ENCODE measurements around the gene MIB1.
A peak's percentile ranks its signal among the peaks of the same experiment; 100 is the strongest.

The MIB1 gene

DNA sequence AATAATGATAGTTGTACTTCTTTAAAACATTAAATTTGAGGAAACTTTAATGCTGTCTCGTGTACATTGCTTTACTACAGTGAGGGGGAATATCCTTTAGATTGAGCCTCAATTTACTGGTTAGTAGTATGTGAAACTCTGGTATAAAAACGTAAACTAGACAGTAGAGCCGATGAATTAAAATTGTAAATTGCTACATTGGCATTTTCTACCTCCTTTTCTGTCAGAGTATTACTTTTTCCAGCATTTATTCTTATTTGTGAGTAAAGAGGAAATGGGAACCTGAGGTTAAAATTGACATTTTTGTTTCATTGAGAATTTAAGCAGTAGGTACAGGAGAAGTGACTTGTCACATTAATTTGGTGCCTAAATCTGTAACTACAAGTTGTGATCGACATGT lies 128.2 kb downstream of the MIB1 start:
- no peak overlapping the region for H3K4me3 ChIP-seq (ENCODE audit: low read length)
- H3K27me3 ChIP-seq (ENCODE audit: control insufficient read depth, insufficient read depth, low read length): no peaks in the 10 kb centered on the region
- no peak overlapping the region for H3K27ac ChIP-seq (ENCODE audit: low read length)
- no peaks in the 10 kb centered on the region for H3K4me1 ChIP-seq (ENCODE audit: control insufficient read depth, insufficient read depth, low read length)
- H3K9me3 ChIP-seq (ENCODE audit: control insufficient read depth, insufficient read depth, low read length): no peaks in the 10 kb centered on the region
- H3K36me3 ChIP-seq (ENCODE audit: control insufficient read depth, insufficient read depth, low read length): no peaks in the 10 kb centered on the region; the same call in 1 of the 2 replicates
- no peak for DNase-seq (ENCODE audit: low read depth, low spot score)
- WGBS (ENCODE audit: insufficient coverage, insufficient read length): no CpG with 5 or more reads among the region's 4 CpGs

DNA sequence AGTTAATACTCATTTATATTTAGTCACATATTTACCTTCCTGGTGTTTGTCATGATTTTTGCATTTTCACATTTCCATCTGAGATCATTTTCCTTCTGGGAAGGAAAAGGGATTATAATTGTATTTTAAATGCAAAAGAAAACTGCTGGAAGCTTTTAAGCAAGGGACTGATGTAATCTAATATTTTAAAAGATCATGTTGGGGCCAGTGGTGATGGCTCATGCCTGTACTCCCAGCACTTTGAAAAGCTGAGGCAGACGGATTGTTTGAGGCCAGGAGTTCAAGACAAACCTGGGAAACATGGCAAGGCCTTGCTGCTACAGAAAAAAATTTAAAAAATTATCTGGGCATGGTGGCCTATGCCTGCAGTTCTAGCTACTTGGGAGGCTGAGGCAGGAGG lies 149.0 kb downstream of the MIB1 start:
- no peaks in the 10 kb centered on the region for H3K36me3 ChIP-seq (ENCODE audit: control insufficient read depth, insufficient read depth, low read length)
- H3K9me3 ChIP-seq (ENCODE audit: control insufficient read depth, insufficient read depth, low read length): no peaks in the 10 kb centered on the region
- H3K4me3 ChIP-seq (ENCODE audit: low read length): no peak overlapping the region
- DNase-seq (ENCODE audit: low read depth, low spot score): no peak
- no CpG with 5 or more reads among the region's 1 CpG for WGBS (ENCODE audit: insufficient coverage, insufficient read length)
- H3K27ac ChIP-seq (ENCODE audit: low read length): no peak overlapping the region
- no peaks in the 10 kb centered on the region for H3K27me3 ChIP-seq (ENCODE audit: control insufficient read depth, insufficient read depth, low read length)
- H3K4me1 ChIP-seq (ENCODE audit: control insufficient read depth, insufficient read depth, low read length): no peaks in the 10 kb centered on the region

DNA sequence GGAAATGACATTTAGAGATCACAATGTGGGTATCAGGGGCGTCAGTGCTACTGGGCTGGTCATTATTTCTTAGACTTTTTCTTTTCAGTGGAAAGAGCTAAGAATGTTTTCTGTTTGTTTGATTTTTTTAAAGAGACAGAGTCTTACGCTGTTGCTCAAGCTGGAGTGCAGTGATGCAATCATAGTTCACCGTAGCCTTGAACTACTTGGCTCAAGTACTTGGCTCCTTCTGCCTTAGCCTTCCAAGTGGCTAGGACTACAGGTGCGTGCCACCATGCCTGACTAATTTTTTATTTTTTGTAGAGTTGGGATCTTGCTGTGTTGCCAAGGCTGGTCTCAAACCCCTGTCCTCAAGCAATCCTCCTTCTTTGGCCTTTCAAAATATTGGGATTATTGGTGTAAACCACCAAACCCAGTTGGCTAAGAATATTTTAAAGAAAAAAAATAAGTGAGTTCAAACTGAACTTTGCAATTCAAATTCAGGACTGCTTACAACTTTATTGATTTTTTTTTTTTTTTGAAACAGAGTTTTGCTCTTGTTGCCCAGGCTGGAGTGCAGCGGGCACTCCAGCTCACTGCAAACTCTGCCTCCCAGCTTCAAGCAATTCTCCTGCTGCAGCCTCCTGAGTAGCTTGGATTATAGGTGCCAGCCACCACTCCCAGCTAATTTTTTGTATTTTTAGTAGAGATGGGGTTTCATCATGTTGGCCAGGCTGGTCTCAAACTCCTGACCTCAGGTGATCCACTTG lies 154.2 kb downstream of the MIB1 start:
- DNase-seq (ENCODE audit: low read depth, low spot score): no peak

GRCh38 chr18:21896732-21897336 lies 156.2 kb downstream of the MIB1 start:
- DNase-seq (ENCODE audit: low read depth, low spot score): no peak
- no peaks in the 10 kb centered on the region for H3K36me3 ChIP-seq (ENCODE audit: control insufficient read depth, insufficient read depth, low read length)
- no peaks in the 10 kb centered on the region for H3K9me3 ChIP-seq (ENCODE audit: control insufficient read depth, insufficient read depth, low read length)
- WGBS (ENCODE audit: insufficient coverage, insufficient read length): no CpG with 5 or more reads among the region's 27 CpGs
- no peaks in the 10 kb centered on the region for H3K4me1 ChIP-seq (ENCODE audit: control insufficient read depth, insufficient read depth, low read length)
- H3K27ac ChIP-seq (ENCODE audit: low read length): no peak overlapping the region
- no peaks in the 10 kb centered on the region for H3K27me3 ChIP-seq (ENCODE audit: control insufficient read depth, insufficient read depth, low read length)
- H3K4me3 ChIP-seq (ENCODE audit: low read length): no peak overlapping the region

More for the DNA sequence above, 154.2 kb downstream of the MIB1 start:
- no peaks in the 10 kb centered on the region for H3K9me3 ChIP-seq (ENCODE audit: control insufficient read depth, insufficient read depth, low read length)
- no peaks in the 10 kb centered on the region for H3K36me3 ChIP-seq (ENCODE audit: control insufficient read depth, insufficient read depth, low read length)
- no peak overlapping the region for H3K27ac ChIP-seq (ENCODE audit: low read length)
- no peaks in the 10 kb centered on the region for H3K4me1 ChIP-seq (ENCODE audit: control insufficient read depth, insufficient read depth, low read length)
- H3K27me3 ChIP-seq (ENCODE audit: control insufficient read depth, insufficient read depth, low read length): no peaks in the 10 kb centered on the region
- H3K4me3 ChIP-seq (ENCODE audit: low read length): no peak overlapping the region
- WGBS (ENCODE audit: insufficient coverage, insufficient read length): no CpG with 5 or more reads among the region's 5 CpGs

DNA sequence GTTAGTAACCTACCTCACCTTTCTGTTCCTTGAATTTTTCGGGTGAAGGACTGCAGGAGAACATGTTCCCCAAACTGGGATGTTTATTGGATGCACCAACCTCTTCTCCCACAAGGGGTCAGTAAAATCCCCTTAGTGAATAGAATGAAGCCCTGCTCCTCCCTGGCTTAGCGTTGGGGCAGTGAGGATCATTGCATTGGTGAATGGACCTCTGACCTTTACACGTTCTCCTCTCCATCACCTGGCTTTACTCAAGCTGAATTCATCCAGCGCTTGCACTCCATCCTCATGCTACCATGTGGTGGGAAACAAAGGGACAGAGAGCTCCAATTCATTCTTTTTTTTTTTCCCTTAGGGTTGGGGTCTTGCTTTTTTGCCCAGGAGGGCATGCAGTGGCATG lies 157.2 kb downstream of the MIB1 start:
- Histone ChIP-seq H3K4me3 (ENCODE audit: low read length) (no peak overlapping the region), H3K9me3 (ENCODE audit: control insufficient read depth, insufficient read depth, low read length) (no peaks in the 10 kb centered on the region), H3K27me3 (ENCODE audit: control insufficient read depth, insufficient read depth, low read length) (no peaks in the 10 kb centered on the region), H3K4me1 (ENCODE audit: control insufficient read depth, insufficient read depth, low read length) (no peaks in the 10 kb centered on the region), H3K36me3 (ENCODE audit: control insufficient read depth, insufficient read depth, low read length) (no peaks in the 10 kb centered on the region), H3K27ac (ENCODE audit: low read length) (no peak overlapping the region)
- no CpG with 5 or more reads among the region's 4 CpGs for WGBS (ENCODE audit: insufficient coverage, insufficient read length)
- peak; percentile 50 for DNase-seq (ENCODE audit: low read depth, low spot score)

DNA sequence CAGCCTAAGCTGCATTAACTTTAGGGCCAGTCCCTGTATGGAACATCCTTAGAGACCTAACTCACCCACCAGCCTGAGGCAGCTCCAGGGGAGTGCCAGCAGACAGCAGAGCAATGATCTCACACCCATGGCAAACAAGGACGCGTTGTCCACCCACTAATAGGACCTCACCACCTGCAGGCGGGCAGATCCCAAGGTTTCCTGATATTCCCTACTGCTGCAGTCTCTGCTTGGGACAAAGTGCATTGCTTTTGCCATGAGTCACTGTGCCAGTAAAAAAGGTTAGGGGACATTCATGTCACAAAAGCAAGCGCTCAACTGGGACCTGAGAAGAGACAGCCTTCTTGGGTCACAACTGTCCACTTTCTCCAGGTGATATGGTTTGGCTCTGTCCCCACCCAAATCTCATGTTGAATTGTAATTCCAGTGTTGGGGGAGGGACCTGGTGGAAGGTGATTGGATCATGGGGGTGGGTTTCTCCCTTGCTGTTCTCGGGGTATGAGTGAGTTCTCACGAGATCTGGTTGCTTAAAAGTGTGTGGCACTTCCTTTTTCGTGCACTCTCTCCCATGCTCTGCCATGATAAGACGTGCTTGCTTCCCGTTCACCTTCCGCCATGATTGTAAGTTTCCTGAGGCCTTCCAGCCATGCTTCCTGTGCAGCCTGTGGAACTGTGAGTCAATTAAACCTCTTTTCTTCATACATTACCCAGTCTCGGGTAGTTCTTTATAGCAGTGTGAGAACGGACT lies 160.2 kb downstream of the MIB1 start:
- no peak overlapping the region for H3K4me3 ChIP-seq (ENCODE audit: low read length)
- DNase-seq (ENCODE audit: low read depth, low spot score): no peak
- H3K9me3 ChIP-seq (ENCODE audit: control insufficient read depth, insufficient read depth, low read length): no peaks in the 10 kb centered on the region
- no peak overlapping the region for H3K27ac ChIP-seq (ENCODE audit: low read length)
- WGBS (ENCODE audit: insufficient coverage, insufficient read length): no CpG with 5 or more reads among the region's 12 CpGs
- H3K36me3 ChIP-seq (ENCODE audit: control insufficient read depth, insufficient read depth, low read length): no peaks in the 10 kb centered on the region
- H3K4me1 ChIP-seq (ENCODE audit: control insufficient read depth, insufficient read depth, low read length): no peaks in the 10 kb centered on the region
- no peaks in the 10 kb centered on the region for H3K27me3 ChIP-seq (ENCODE audit: control insufficient read depth, insufficient read depth, low read length)

- no peak for DNase-seq (ENCODE audit: low read depth, low spot score)
- H3K27me3 ChIP-seq (ENCODE audit: control insufficient read depth, insufficient read depth, low read length): no peaks in the 10 kb centered on the region
- WGBS (ENCODE audit: insufficient coverage, insufficient read length): no CpG with 5 or more reads among the region's 3 CpGs
- H3K27ac ChIP-seq (ENCODE audit: low read length): no peak overlapping the region
- no peaks in the 10 kb centered on the region for H3K9me3 ChIP-seq (ENCODE audit: control insufficient read depth, insufficient read depth, low read length)
- no peaks in the 10 kb centered on the region for H3K36me3 ChIP-seq (ENCODE audit: control insufficient read depth, insufficient read depth, low read length)
- H3K4me3 ChIP-seq (ENCODE audit: low read length): no peak overlapping the region
- H3K4me1 ChIP-seq (ENCODE audit: control insufficient read depth, insufficient read depth, low read length): no peaks in the 10 kb centered on the region
Measured at GRCh38 chr18:21901423-21901945, 160.9 kb downstream of the MIB1 start.

- Histone ChIP-seq H3K4me1 (ENCODE audit: control insufficient read depth, insufficient read depth, low read length) (no peaks in the 10 kb centered on the region), H3K36me3 (ENCODE audit: control insufficient read depth, insufficient read depth, low read length) (no peaks in the 10 kb centered on the region), H3K4me3 (ENCODE audit: low read length) (no peak overlapping the region), H3K27ac (ENCODE audit: low read length) (no peak overlapping the region), H3K27me3 (ENCODE audit: control insufficient read depth, insufficient read depth, low read length) (no peaks in the 10 kb centered on the region), H3K9me3 (ENCODE audit: control insufficient read depth, insufficient read depth, low read length) (no peaks in the 10 kb centered on the region)
- no peak for DNase-seq (ENCODE audit: low read depth, low spot score)
- WGBS (ENCODE audit: insufficient coverage, insufficient read length): no CpG with 5 or more reads among the region's 6 CpGs
Measured at GRCh38 chr18:21903709-21904108, 163.1 kb downstream of the MIB1 start.

DNA sequence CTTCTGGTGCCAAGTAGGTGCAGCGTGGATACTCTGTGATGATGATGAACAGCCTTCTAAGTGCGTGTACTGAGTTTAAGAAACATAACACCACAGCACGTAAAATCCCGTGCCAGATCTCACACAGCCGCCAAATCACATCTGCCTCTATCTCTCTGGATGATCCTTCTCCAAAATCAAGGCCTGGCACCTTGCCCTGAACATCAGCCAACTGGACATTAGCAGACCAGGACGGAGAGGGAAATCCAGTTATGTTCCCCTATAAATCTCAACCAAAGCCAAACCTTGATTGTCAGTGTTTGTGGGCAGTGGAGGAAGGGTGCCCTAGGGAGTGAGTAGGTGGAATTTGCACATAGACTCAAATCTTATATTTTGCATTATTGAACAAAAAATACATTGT lies 164.3 kb downstream of the MIB1 start:
- Histone ChIP-seq H3K9me3 (ENCODE audit: control insufficient read depth, insufficient read depth, low read length) (no peaks in the 10 kb centered on the region), H3K4me1 (ENCODE audit: control insufficient read depth, insufficient read depth, low read length) (no peaks in the 10 kb centered on the region), H3K27me3 (ENCODE audit: control insufficient read depth, insufficient read depth, low read length) (no peaks in the 10 kb centered on the region), H3K36me3 (ENCODE audit: control insufficient read depth, insufficient read depth, low read length) (no peaks in the 10 kb centered on the region), H3K27ac (ENCODE audit: low read length) (no peak overlapping the region), H3K4me3 (ENCODE audit: low read length) (no peak overlapping the region)
- DNase-seq (ENCODE audit: low read depth, low spot score): no peak
- WGBS (ENCODE audit: insufficient coverage, insufficient read length): no CpG with 5 or more reads among the region's 6 CpGs

- Histone ChIP-seq H3K27ac (ENCODE audit: low read length) (no peak overlapping the region), H3K9me3 (ENCODE audit: control insufficient read depth, insufficient read depth, low read length) (no peaks in the 10 kb centered on the region), H3K4me1 (ENCODE audit: control insufficient read depth, insufficient read depth, low read length) (no peaks in the 10 kb centered on the region), H3K36me3 (ENCODE audit: control insufficient read depth, insufficient read depth, low read length) (no peaks in the 10 kb centered on the region), H3K27me3 (ENCODE audit: control insufficient read depth, insufficient read depth, low read length) (peaks cover 5% of the 10 kb centered on the region), H3K4me3 (ENCODE audit: low read length) (no peak overlapping the region)
- WGBS (ENCODE audit: insufficient coverage, insufficient read length): no CpG with 5 or more reads among the region's 7 CpGs
- no peak for DNase-seq (ENCODE audit: low read depth, low spot score)
Measured at GRCh38 chr18:21907451-21907850, 166.9 kb downstream of the MIB1 start.
